HG02571 (cell line): Measurements from ENCODE around the gene FAP.

ENCODE experiments used
- ATAC-seq: cut with Tn5 transposase; IDR thresholded peaks from one replicate; pipeline ENCODE4 v1.9.1; 2021; ENCODE audit warnings: mild to moderate bottlenecking, moderate library complexity; ENCODE audit not compliant: unreplicated experiment

FAP gene, protein sequence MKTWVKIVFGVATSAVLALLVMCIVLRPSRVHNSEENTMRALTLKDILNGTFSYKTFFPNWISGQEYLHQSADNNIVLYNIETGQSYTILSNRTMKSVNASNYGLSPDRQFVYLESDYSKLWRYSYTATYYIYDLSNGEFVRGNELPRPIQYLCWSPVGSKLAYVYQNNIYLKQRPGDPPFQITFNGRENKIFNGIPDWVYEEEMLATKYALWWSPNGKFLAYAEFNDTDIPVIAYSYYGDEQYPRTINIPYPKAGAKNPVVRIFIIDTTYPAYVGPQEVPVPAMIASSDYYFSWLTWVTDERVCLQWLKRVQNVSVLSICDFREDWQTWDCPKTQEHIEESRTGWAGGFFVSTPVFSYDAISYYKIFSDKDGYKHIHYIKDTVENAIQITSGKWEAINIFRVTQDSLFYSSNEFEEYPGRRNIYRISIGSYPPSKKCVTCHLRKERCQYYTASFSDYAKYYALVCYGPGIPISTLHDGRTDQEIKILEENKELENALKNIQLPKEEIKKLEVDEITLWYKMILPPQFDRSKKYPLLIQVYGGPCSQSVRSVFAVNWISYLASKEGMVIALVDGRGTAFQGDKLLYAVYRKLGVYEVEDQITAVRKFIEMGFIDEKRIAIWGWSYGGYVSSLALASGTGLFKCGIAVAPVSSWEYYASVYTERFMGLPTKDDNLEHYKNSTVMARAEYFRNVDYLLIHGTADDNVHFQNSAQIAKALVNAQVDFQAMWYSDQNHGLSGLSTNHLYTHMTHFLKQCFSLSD

GRCh38 chr2:162243294-162243693 lies at the start of gene FAP:
FAP (minus strand) TSS chr2:162243445; CDS start chr2:162243327, 118 bp downstream.
- no peak for ATAC-seq

GRCh38 chr2:162291748-162292147 lies 48.5 kb upstream of the FAP start:
- ATAC-seq, result no peak

- no peak for ATAC-seq
Observed at GRCh38 chr2:162282765-162283425, 39.6 kb upstream of the FAP start.

DNA sequence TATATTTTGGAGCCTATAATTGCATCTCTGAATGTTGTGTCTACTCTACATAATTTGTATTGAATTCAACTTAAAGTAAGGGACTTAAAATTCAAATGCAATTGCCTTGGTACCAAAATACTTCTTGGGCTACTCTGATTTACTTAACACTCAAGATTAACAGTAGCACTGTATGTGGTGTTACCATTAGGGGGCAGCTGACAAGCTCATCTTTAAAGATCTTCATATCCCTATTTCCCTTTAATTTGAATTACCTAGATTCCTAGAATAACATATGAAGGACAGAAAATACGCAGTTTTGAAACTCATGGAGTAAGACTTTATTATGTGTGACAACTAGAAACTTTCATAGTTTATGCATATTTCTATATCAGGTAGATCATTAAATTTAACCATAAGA lies 37.4 kb upstream of the FAP start:
- no peak for ATAC-seq

GRCh38 chr2:162277381-162277780 lies 34.1 kb upstream of the FAP start:
- no peak for ATAC-seq

DNA sequence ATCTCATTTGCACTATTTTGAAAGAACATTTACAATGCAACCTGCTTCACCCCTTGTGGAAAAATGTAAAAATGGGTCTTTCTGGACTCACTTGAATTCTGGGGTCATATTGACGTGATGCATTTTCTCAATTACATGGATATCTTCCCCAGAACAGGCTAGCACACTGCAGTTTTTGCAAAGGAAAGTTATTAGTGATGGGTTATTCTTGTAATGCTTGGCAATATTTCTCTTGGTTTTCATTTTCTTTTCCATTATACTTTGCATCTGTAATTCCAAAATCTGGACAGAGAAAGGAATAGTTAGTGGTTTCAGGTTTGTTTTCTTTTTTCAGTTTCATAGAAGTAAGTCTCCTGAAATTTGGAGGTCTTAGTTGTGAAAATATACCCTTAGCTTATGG lies 24.8 kb upstream of the FAP start:
- ATAC-seq, result no peak

DNA sequence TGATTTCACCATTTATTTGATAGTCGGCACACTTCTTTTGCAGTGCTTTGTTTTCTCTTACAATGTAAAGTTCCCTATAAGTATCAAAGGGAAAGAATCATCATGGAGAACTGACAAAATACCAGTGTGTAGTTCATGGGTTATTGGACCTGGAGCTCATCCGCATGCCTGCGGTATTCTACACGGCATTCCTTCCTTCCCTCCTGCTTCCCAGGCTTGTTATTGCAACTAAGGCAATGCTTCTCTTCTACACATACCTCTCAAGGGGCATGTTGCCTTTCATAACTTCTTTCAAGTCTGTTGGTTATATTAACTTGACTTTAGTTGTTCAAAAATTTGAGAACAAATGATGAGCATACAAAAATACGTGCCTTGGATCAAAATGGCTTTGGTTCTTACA lies 24.3 kb upstream of the FAP start:
- ATAC-seq, result no peak

DNA sequence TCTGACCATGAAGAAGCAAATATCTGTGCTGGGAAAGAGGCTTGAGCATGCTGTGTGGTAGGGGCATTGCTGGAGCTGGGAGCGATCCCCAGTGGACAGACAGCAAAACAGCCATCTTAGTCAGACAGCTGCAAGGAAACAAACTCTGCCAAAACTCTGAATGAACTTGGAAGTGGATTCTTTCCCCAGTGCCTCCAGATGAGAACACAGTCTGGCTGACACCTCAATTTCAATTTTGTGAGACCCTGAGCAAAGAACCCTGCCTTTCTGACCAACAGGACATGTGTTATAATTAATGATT lies 23.2 kb upstream of the FAP start:
- ATAC-seq, result no peak

GRCh38 chr2:162265666-162266459 lies 22.6 kb upstream of the FAP start:
- ATAC-seq, result no peak

DNA sequence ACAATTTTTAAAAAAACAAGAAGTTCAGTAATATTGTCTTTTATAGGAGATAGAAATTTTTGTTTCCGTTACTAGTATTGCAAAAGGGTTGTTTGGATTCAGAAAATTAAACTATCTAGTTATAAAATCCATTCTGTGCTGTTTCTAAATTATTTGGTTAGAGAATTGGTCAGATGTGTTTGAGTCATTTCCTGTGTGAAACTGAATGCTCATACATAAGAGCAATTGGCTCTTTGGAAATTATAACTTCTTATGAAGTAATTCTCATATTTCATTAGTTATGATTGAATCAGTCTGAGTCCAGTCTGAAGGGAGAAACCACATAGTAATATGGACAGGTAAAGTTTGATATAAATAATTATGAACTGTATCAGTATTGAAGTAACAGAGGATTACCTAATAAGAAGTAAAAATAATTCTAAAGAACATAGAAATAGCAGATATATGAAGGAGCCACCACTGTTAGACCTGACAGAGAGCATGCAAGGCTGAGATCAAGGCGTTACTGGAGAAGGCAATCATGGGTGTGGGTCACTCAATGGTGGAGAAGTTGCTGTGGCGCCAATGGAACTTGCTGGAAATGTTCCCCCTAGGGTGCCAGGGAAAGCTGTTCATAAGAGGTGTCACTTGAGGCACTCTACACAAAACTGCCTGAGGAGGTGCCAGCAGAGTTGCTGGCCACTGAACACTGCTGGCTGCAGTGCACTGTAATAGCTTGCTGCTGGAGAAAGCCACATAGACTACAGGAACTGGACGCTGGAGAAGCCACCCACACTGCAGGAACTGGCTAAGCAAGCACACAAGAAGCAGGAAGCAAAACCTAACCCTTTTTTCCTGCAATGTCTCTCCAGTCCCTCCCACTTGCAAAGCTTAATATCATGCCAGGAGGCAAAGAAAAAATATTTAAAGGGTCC lies 18.0 kb upstream of the FAP start:
- ATAC-seq, result no peak

DNA sequence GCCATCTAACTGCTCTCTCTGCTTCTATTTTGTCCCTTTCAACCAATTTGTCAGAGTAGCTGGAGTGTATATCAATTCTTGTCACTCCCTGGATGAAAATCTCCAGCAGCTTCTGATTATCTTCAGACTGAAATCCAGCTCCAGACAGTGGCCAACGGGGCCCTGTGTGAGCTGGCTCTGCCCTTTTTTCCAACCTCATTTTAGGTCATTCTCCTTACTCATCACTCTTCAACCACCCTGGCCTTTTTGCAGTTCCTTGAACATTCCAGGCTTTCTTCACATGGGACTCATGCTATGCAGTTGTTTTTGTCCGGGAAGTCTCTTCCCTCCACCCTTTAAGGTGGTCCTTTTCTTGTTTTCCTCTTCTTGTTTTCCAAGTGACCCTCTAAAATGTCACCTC lies 15.4 kb upstream of the FAP start:
- ATAC-seq, result no peak

- no peak for ATAC-seq
Observed at GRCh38 chr2:162258169-162258568, 14.9 kb upstream of the FAP start.

DNA sequence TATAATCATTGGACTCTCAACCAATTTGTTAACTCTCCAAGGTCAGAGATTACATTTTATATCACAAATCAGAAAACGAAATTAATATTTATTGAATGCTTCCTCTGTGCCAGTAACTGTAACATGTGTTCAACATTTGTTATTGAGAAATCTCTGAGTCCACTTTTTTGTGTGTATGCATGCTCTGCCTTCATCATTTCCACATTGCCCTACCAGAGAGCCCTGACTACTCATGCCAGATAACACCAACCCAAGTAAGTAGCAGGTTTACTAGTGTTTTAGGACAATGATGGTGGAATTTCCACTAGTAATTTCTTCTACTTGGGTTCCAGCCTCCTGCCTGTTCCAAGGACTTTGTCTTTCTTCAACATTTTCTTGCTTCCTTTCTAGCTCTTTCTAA lies 14.2 kb upstream of the FAP start:
- no peak for ATAC-seq

GRCh38 chr2:162256591-162256991 lies 13.3 kb upstream of the FAP start:
- ATAC-seq, result no peak

DNA sequence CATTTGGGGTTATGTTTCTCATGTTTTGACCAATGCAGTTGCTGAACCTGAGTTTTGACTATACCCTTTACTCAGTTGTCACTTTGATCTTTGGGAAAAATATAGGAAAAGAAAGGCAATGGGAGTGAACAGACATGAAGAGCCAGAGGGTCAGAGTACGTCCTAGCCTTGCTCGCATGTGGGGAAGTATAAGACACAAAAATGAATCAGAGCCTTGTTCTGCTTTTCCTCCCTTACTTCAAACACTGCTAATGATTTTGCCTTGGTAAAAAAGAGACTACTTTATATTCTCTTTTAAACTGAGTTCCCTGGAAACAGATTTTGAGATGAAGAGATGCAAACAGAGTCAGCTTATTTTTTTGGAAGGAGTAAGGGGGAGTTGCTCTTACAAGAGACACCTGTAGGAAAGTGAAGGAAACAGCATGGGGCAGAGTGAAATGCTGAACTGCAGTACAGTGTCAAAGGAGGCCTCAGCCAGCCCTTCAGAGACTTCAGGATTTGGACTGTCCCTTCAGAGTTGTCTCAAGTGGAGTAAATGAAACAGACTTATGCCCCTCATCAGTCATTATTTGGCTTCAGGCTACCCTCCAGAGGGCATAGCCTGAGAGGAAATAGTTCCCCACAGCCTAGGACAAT lies 11.1 kb upstream of the FAP start:
- no peak for ATAC-seq

GRCh38 chr2:162253435-162253834 lies 10.2 kb upstream of the FAP start:
- ATAC-seq, result no peak

- ATAC-seq, result no peak
Observed at GRCh38 chr2:162252153-162252552, 8.9 kb upstream of the FAP start.

DNA sequence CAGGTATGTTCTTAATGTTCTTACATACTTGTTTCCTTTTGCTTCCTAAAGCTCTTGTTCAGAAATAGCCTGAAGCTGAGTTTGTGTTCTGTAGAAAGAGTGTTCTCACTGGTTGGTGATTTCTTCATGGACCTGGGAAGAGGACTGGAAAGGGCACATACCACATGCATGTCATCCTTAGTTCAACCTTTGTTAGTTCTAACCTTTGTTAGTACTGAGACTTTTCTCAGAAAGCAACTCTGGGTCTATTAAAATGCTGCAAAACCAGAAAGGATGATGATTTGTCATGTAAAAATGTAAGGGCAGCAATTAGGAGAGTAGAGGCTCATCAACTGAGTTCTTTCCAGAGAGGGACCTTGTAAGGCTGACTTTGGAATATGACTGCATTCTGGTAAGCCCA lies 2.5 kb upstream of the FAP start:
- no peak for ATAC-seq

DNA sequence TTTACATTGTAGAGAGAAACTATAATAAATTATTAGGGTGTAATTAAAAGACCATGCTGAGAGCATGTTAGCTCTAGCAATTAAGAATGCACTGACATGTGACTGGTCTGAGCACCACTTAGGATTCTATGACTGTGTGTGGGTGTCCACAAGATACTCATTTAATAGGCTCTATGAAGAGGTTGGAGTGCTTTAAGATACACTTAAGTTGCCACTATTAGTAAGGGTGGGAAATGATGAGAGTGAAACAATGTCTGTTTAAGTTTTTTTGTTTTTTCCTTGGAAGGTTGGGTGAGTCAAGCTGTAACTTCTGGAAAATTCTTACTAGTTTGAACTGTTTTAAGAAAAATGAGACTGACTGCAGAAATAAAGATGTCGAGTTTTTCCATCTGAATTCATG lies 1.8 kb upstream of the FAP start:
- ATAC-seq, result no peak

GRCh38 chr2:162244541-162245031 lies 1.3 kb upstream of the FAP start:
- no peak for ATAC-seq
